GM19238 (cell line): ENCODE data around the gene FAM149A.
A peak's percentile ranks its signal among the peaks of the same experiment; 100 is the strongest.

Experiments
- DNase-seq: peaks from one replicate; pipeline ENCODE4 v3.0.0; 2011; ENCODE audit warnings: low spot score; ENCODE audit not compliant: insufficient read length

The FAM149A gene

DNA sequence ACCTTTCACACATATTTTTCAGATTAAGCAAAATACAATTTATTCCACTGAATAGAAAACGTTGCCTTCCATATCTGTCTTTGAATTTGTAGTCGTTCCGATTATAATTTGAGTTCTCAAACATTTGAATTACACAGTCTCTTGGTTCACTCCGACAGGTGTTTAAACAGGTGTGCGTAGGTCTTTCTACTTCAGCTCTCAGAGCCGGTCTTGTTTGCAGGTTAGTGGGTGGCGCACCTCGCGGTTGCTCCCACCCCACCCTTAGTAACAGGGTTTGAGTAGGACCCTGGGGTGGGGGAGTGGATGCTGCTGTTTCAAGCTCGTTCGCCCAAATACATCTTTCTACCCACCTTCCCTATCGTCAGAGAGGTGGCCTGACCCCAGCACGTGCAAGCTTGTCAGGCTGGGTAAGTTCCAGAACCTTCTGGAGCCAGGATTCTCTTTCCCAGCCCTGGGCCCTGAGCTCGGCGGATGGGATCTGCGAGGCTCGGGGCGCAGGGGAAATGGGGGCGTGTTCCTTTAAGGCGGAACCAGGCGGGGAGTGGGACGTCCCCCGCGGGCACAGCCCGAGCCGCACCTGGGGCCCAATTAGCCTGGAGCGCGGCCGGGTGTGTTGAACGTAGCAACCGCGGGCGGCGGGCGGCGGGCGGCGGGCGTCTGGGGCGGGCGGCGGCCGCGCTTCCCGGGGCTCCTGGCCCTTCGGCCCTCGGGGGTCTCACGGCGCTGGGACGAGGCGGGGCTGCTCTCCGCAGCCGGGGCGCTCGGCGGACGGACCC, at the start of gene FAM149A:
Gene FAM149A (plus strand): TSS at position 591 of the 776 bp plus-strand sequence.
- DNase-seq, result peak; percentile 45

DNA sequence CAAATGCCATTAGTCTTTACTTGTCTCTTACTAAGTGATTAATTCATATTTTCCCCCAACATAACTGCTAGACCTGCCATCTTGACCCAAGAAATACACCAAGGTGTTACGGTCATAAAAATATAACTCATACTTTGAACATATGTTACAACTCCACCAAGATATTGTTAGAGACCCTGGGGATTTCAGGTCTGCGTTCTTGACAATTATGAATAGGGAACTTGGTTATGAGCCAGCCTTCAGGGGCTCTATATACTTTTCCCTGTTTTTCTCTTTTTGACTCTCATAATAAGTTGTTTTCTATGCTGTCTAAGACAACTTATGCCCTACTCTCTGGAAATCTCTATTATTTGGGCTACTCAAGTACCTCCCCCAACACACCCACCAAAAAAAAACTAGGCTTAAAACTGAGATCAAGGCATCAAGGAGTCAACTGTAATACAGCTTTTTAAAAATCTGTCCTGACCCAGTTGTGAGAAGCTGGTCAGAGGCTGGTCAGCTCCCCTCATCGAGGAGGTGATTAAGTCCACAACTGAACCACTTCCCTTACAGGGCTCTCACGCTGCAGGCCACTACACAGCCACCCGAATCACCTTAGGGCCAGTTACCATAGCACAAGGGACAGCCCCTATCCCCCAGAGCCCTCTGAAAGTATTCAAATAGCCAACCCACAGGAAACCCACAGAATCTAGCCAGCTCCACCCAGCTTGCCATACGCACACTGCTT, 46.1 kb upstream of the FAM149A start:
- DNase-seq, result peak; percentile 36

DNA sequence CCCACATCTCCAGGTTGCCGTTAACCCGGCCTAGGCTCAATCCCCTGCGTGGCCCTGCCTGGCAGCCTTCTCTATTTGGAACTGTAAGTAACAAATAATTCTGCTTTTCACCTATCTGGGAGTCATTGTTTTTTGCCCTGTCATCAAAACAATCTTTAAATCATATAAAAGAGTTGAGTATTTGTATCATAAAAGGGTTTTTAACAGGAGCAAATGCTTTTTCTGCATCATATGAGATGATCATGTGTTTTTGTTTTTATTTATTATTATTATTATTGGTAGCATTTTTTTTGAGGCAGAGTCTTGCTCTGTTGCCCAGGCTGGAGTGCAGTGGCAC, 45.6 kb upstream of the FAM149A start:
- DNase-seq, result no peak

DNA sequence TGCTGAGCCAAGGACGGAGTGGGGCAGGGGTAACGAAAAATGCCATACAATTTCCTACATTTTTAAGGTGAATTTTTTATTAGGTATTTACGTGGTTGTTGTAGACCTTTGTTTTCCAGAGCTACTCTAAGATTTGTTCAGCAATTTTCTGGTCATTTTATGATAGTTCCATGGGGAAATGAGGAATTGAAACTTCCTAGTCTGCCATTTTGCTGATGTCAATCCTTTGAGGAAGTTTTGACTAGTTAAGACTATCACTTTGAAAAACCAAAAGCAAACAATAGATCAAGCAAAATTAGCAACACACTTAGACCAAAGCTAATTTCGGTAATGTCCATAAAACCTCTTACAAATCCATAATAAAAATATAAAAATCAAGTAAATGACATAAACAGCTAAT, 42.6 kb upstream of the FAM149A start:
- no peak for DNase-seq

DNA sequence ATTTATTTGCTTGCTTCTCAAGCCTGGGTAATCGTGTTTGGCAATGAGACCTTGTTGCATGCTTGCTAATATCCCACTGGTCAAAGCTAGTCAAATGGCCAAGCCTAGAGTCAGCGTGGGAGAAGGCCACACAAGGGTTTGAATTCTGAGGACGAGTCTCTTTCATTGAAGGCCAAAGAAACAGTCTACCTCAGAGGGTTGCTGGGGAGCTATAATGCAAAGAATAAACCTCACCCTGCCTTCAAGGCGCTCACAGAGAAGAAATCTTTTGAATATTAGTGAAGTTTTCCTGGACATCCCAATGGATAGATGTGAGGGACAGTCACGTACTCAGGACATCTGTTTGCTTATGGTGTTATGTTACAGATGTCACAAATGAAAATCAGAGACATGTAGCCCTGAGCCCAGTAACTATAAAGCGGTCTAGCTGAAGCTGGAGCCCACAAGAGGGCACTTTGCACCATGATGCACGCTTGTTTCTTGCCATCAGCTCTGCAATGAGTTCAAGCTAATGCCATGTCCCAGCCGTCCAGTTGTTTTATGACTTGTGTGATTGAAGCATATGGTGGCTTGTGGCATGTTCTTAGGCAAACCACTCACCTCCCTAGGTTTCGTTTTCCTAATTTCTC, 36.6 kb upstream of the FAM149A start:
- DNase-seq, result no peak

DNA sequence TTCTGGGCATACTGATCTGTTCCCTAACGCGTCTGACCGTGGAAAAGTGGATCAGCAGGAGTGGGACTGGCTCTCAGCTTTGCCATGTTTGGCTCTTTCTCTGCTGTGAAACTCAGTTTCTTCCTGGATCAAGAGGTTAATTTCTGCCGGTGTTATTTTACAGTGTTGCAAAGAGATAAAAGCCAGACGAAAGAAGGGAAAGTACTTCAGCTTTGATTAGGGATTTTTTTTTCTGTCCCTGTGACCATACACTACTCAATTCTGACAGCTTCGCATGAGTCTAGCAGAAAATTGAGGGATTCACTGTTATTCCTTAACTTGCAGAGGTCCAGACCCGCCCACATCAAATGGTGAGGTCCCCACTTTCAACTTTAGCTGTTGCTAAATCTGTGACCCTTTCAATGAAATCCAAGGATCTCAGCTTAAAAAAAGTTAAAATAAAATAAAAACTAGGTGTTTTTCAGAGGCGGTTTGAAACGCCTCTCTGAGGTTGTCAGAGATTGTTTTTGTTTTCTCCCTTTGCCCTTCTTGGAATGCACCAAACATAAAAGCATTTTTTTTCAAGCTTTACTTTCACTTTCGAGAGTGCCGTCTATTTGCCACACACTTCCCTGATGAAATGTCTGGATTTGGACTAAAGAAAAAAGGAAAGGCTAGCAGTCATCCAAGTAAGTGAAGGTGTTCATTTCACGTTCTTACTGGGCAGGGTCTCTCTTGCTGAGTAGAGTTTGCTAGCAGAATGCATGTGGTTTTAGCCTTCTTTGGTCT, 35.7 kb upstream of the FAM149A start, which contains the start of gene TLR3:
Gene TLR3 (plus strand): TSS at position 576 of the 768 bp plus-strand sequence. CDS start 7,464 bp downstream, outside the sequence.
- no peak for DNase-seq

DNA sequence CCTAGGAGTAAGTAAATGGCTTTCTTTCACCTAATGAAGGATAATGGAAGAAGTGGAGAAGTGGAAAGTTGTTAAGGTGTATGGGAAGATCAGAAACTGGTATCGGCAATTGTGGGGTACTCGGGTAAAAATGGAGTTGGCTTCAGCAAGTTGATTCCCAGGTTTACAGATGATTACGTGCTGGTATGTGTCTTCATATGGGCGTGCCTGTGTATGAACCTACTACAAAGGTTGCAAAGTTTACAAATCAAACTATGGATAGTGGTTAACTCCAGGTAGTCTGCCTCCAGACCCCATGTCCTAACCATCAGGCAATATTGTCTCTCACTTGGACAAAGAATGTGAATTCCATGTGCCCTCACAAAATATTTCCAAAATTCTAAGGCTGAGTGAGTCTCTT, 34.8 kb upstream of the FAM149A start:
- DNase-seq, result no peak

DNA sequence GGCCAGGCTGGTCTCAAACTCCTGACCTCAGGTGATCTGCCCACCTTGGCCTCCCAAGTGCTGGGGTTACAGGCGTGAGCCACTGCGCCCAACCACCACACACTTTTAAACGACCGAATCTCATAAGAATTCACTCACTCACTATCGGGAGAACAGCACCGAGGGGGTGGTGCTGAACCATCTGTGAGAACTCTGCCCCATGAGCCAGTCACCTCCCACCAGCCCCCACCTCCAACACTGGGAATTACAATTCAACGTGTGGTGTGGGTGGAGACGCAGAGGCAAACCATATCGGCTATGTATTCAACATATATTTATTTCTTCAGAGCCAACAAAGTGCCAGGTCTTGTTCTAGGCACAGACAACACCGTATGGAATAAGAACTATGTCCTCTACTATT, 32.0 kb upstream of the FAM149A start:
- DNase-seq, result no peak

DNA sequence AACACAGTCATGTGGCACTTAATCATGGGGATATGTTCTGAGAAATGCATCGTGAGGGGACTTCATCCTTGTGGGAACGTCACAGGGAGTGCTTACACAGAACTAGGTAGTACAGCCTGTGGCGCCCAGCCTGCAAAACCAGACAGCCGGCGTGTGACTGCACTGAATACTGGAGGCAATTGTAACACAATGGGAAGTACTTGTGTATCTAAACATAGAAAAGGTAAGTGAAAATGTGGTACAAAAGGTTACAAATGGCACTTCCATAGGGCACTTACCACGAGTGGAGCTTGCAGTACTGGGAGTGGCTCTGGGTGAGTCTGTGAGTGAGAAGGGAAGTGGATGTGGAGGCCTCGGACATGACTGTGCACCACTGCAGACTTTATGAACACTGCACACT, 30.3 kb upstream of the FAM149A start:
- DNase-seq, result no peak

DNA sequence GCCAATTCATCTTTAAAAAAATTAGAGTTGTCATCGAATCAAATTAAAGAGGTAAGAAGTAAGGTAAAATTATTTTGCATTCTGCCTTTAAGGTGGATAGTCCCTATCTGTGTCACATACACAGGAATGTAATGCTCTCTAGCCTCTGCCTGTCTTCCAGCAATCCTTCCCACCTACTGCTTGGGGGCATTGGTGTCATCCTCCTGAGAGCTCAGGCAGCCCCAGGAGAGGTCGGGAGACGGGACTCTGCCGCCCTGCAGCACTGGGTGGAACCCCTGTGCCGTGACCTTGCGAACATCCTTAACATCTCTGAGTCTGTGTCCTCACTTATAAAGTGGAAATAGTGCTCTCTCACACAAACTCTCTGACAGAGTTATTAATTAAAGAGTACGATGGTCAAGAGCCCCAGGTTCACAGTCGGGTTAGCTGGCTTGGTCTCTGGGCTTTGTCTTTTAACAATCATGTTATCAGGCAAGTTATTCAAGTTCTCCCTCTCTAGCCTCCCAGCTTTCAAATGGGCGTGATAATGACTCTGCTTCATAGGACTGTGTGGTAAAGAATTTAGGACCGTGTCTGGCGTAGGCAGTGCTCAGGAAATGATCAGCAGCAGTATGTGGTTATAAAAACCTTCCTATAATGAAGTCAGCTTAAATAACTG, 25.4 kb upstream of the FAM149A start:
- no peak for DNase-seq

DNA sequence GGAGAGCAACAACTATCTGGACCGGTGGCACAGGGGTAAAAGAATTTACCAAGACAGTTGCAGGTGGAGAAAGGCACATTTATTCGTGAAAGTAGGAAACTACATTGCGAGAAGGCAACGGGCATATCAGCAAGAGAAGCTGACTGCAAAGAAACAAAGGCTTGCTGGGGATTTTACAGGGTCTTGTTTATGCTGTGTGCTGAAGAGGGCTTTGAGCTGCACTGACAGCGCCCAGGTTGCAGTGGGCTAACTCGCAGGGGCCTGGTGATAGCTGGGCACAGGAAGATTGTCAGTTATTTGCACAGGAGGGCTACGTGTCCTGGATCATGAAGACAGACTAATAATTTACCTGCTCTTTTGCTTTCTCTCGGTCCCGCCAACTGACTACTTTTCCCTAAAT, 24.8 kb upstream of the FAM149A start:
- DNase-seq, result no peak

DNA sequence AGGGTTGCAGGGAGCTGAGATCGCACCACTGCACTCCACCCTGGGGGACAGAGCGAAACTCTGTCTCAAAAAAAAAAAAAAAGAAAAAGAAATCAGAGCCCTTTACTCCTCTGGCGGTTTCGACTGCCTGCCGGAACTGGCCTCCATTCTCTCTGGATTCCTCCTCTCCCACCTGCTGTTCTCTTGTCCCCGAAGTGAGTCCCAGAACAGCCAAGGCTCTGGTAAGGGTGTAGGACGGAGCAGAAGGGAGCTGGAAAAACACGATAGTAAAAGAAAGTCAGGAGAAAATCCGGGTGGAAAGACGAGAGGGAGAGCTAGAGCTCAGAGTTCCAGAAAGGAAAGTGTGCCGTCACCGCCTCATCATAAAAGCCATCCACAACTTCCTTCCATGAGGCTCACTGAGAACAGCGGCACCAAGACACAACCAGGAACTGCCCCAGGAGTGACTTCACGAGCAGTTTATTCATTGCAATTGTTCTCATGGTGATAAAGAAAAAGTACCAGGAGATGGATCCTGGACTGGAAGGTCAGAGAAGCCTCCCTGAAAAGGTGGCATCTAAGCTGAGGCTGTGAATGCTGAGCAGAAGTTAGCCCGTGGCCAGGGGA, 23.2 kb upstream of the FAM149A start:
- no peak for DNase-seq

DNA sequence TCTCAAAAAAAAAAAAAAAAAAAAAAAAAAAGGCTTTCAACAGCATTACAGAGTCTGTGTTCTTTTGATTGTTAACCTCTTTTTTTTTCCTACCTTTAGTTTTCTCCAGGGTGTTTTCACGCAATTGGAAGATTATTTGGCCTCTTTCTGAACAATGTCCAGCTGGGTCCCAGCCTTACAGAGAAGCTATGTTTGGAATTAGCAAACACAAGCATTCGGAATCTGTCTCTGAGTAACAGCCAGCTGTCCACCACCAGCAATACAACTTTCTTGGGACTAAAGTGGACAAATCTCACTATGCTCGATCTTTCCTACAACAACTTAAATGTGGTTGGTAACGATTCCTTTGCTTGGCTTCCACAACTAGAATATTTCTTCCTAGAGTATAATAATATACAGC, 22.3 kb upstream of the FAM149A start:
- DNase-seq, result no peak

DNA sequence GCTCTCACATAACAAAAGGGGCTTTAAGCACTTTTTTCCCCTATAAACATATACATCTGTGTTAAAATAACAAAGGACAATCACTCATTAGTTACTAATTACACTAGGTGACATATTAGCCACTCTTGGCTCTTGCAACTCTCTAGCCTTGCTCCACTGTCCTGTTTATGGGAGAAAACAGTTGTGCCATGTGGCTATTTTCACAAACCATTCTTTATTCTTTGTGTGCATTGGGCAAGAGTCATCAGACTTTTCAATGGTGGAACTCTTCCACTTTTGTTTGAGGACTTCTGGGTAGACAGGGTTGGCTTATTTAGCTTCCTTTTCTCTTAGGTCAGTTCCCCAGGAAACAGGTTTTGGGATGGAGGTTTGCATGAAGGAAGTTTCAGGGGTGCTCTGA, 16.0 kb upstream of the FAM149A start:
- DNase-seq, result no peak

DNA sequence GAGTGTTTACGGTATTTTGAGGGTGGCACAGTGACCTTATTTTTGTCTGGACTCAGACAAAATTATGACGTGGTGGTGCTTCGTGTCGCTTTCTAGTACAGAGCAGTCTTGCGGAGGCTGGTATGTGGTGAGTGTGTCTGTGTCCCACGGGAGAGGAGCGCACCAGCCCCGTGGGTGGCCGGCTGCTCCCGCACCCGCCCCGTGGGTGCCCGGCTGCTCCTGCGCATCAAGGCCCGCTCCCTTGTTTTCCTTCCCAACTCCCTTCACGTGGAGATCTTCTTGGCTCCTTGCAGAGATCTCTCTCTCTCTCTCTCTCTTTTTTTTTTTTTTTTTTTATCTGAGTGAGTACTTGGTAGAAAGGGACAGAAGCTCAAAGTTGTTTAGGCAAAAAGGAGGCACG, 12.2 kb upstream of the FAM149A start:
- DNase-seq, result no peak

DNA sequence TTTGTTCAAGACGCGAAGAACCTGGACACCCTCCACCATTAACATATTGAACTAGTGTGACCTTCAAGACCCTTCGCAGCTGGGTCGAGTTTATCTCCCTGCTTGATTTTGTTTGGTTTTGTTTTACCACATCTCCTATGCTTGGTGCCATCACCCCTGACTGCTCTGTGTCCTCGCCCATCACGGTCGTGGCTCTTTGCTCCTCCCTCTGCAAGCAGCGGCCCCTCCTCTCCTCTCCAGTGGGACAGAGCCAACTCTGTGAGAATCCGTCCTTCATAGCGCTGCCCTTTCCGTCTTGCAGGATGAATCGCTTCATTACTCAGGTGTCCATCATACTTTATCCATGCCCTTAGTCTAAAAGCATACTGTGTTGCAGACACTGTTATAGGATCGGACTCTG, 9.1 kb upstream of the FAM149A start:
- no peak for DNase-seq

DNA sequence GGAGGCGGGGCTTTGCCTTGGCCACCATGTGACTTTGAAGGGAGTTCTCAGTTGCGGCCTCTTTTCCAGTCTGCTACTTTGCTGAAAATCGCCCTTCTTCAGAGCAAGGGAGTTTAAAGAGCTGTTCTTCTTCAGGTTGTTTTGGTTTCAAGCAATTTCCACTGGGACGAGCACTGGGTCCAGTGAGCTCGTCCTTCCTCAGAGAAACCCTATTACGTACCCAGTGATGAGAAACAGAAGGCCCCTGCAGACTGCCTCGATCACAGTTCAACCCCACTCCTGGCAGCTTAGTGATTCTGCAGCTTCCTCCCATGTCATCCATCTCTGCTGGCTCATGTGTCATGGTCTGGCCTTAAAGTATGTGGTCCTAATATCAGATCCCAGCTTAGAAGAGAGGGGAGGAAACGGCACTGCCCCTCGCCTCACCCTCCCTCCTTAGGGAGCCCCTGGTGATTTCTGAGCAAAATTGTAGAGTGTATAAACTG, 7.8 kb upstream of the FAM149A start:
- DNase-seq, result no peak

DNA sequence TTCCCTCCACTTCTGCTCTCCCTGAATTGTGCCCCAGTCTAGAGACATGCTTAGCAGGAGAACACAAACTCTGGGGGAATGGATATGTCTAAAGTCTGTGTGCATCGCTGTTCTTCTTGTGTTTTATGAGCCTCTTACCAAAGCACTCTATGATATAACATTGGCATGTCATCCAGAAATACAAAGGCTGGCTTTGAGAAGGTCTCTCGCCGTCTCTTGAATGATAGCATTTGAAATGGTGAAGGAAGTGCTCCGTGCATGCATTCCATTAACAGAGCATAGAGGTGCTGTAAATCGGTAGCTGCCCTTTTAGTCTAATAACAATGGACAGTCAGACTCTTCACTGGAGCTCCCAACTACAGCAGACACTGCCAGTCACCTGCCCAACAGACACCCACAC, 7.1 kb upstream of the FAM149A start:
- no peak for DNase-seq

DNA sequence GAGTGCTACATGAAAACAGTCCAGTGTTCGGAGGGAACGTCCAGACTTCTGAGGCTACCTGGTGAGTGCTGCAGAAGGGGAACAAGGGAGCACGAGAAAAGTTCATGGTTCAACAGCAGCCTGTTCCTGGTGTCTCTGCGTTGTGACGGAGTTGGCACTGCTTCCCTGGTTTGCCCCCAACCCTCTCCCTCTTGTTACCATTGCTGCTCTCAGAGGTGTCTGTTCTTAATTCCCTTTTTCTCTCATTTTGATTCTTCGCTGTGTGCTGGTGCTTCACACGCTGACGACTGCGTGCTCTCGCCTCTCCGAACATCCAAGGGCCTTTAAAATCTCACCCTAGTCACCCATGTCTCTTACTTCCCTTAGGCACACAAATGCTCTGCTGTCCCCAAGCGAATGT, 1.6 kb upstream of the FAM149A start:
- no peak for DNase-seq

DNA sequence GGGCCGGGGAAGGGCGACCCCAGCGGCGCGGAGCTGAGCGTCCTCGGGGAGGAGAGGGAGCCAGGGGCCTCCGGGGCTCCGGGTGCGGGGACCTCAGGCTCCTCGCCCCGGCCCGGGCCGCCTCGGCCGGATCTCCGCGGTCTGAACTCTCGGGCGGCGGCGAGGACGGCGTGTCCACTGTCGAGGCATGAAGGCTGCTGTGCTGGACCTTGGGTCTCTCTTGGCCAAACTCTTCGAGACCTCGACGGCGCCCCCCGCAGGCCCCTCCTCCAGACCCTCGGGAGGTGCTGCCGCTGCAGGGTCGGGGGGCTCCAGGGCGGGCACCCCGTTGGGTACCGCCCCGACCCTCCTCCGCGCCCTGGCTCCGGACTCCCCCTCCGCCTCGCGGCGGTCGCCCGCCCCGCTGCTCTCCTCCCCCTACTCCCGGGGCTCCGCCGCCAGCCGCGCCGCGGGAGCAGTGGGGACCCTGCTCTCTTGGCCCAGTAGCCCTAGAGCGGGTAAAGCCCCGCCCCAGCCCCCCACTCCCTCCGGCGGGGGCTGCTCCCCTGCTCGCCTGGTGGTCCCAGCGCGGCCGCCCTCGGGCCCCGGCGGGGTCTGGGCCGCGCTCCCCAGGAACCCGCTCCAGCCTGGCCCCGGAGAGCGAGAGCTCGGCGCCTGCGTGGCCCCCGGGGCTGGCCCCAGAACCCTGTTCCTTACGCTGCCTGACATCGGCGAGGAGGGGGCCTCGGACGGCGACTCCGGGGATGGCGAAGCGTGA, 564 bp downstream of the FAM149A start:
- no peak for DNase-seq
